A549 treated with GW870086 at 1 μM for 4 hours (cell line): ENCODE data around the gene MEPCE. TPM values are rescaled to one million over a fixed set of nuclear protein-coding genes. Genes with fewer than 3 reads are reported as not detected.

Experiments
- total RNA-seq: library from RNA; stranded (reverse); fragments of 200-300 nt; extraction: Qiagen RNA extraction; gene quantifications from 5 replicates; pipeline ENCODE4 v1.2.3, GENCODE V29; 2022; ENCODE audit warnings: low read depth

Gene MEPCE, protein sequence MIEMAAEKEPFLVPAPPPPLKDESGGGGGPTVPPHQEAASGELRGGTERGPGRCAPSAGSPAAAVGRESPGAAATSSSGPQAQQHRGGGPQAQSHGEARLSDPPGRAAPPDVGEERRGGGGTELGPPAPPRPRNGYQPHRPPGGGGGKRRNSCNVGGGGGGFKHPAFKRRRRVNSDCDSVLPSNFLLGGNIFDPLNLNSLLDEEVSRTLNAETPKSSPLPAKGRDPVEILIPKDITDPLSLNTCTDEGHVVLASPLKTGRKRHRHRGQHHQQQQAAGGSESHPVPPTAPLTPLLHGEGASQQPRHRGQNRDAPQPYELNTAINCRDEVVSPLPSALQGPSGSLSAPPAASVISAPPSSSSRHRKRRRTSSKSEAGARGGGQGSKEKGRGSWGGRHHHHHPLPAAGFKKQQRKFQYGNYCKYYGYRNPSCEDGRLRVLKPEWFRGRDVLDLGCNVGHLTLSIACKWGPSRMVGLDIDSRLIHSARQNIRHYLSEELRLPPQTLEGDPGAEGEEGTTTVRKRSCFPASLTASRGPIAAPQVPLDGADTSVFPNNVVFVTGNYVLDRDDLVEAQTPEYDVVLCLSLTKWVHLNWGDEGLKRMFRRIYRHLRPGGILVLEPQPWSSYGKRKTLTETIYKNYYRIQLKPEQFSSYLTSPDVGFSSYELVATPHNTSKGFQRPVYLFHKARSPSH
- total RNA-seq: 32.4 to 45.9 TPM (median 39.6 TPM) in 5 replicates

DNA sequence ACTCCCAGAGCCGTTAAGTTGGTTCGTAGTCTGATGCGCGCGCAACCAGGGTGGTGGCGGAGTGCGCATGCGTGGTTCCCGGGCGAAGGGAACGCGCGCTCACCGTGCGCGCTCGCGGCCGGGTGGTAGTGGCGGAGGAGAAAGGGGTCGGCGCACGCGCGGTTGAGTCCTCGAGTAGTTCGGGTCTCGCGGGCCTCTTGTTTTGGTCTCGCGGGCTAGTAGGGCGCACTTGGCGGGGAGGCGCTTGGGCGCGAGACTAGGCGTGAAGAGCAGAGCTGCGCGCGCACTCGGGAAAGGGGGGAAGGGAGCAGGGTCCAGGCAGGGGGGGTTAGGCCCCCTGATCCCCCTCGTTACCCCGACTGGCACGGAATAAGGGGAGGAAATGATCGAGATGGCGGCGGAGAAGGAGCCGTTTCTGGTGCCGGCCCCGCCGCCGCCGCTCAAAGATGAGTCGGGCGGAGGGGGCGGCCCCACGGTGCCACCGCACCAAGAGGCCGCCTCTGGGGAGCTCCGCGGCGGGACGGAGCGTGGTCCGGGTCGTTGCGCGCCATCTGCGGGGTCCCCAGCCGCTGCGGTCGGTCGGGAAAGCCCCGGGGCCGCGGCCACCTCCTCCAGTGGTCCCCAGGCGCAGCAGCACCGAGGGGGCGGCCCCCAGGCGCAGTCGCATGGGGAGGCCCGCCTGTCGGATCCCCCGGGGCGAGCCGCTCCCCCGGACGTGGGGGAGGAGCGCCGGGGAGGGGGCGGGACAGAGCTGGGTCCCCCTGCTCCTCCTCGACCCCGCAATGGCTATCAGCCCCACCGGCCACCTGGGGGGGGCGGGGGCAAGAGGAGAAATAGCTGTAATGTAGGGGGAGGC, at the start of gene MEPCE:
Gene MEPCE (plus strand): TSS at position 195 of the 856 bp plus-strand sequence. CDS start 188 bp downstream, at position 383.

DNA sequence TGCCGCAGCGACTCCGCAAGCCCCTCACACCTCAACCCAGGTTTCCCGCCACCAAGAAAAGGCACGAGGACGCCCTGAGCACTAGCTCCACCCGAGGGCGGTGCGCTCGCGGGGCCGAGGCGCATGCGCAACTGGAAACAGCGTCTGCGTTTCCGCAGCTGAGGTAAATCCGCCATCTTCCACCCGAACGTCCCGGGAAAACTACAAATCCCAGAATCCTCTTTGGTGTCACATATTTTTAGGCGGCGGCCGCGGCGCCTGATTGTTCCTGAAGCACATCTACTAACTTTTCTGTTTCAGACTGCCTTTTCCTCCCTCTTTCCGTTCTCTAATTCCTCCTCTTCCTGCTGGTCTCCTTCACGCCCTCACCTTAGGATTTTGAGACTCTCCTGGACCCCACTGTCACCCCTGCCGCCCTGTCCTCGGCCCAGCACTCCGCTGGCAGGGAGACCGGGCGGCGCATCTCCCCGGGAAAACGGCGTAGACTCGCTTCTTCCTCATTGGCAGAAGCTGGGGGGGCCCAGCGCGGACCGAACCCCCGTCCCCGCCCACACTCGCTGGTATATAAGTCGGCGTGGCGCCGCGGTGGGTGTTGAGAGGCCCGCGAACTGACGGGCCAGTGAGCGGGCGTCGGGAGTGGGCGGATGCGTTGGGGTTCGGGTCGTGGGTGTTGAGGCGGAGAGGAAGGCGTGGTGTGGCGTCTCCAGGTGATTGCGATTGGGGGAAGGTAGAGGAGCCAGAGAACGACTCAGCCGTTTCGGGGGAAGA, 1.2 kb upstream of the MEPCE start, which contains the start of gene ZCWPW1:
Gene ZCWPW1 (minus strand): TSS at position 505 of the 768 bp plus-strand sequence. CDS start 8,054 bp downstream, outside the sequence.

DNA sequence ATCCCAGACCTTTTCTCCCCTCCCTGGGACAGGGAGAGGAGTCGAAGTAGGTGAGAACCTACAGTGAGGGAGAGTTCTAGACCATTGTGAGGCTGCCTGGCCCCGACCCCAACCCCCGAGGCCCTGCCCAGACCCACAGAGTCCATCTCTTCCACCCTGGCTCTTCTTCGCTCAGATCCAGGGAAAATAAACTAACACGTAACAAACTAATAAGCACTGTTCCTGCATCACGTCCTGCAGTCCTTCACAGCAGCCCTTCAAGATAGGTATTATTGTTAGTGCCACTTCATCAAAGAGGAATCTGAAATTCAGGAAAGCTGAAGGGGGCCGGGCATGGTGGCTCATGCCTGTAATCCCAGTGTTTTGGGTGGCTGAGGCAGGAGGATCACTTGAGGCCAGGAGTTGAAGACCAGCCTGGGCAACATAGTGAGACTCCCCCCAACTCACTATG, 34.6 kb downstream of the MEPCE start, which contains the start of gene SPACDR:
Gene SPACDR (minus strand): TSS at position 51 of the 451 bp plus-strand sequence. CDS start 235 bp downstream, outside the sequence.

DNA sequence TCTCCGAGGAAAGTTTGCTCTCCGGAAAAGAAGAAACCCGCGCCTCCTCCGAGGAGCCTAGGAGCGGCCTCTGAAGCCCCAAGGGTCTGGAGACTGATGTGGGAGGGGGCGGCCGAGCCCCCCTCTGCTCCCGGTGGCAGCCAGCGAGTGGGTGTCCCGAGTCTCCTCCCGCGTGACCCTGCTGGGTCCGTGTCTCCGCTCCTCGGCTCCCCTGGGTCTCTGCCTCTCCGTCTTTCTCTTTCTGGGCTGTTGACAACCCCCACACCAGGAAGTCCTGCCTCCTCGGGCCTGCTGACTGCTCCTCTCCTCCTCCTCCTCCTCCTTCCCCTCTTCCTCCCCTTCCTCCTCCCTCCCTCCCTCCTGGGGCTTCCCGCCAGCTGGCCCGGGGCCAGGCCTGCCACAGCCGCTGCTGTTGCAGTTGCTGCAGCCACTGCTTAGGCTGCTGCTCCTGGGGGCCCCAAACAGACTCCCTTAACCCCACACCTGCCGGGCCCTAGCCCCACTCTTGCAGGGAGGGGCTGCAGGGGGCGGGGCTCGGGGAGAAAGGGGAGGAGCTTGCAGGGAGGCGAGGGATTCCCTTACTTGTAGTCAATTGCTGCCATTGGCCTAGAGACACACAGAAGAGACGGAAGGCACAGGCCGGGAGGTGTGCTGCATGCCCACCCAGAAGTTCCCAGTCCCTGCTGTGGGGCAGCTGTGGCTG, 49.5 kb downstream of the MEPCE start, which contains the start of gene TSC22D4:
Gene TSC22D4 (minus strand): TSS at position 257 of the 703 bp plus-strand sequence. CDS start 1,176 bp downstream, outside the sequence.

Other genes with a start within 250 kb of the MEPCE start
- gene PVRIG, start 209.9 kb upstream of the MEPCE start, total RNA-seq: 0.08 TPM in 1 of 5 replicates, not detected in the others
- not detected in 5 replicates for gene SPDYE3, start 122.1 kb upstream of the MEPCE start, total RNA-seq
- gene PILRB, start 71.7 kb upstream of the MEPCE start, total RNA-seq: 24.0 to 30.9 TPM (median 29.5 TPM) in 5 replicates
- 3.5 to 6.3 TPM (median 5.6 TPM) in 5 replicates for gene PILRA, start 56.3 kb upstream of the MEPCE start, total RNA-seq
- 1.1 to 1.6 TPM (median 1.2 TPM) in 5 replicates for gene ZCWPW1, start 1.1 kb upstream of the MEPCE start, total RNA-seq
- gene PPP1R35, start 6.7 kb downstream of the MEPCE start, total RNA-seq: 38.1 to 56.4 TPM (median 50.9 TPM) in 5 replicates
- gene SPACDR, start 34.4 kb downstream of the MEPCE start, total RNA-seq: 0.65 to 1.3 TPM (median 0.70 TPM) in 5 replicates
- gene TSC22D4, start 49.4 kb downstream of the MEPCE start, total RNA-seq: 37.3 to 47.4 TPM (median 46.6 TPM) in 5 replicates
- gene NYAP1, start 54.1 kb downstream of the MEPCE start, total RNA-seq: 2.8 to 3.5 TPM (median 3.3 TPM) in 5 replicates
- gene AGFG2, start 109.4 kb downstream of the MEPCE start, total RNA-seq: 16.6 to 27.4 TPM (median 25.2 TPM) in 5 replicates
- 0.24 to 0.64 TPM (median 0.50 TPM) in 5 replicates for gene SAP25, start 144.1 kb downstream of the MEPCE start, total RNA-seq
- gene LRCH4, start 156.3 kb downstream of the MEPCE start, total RNA-seq: 12.2 to 17.6 TPM (median 15.0 TPM) in 5 replicates
- gene FBXO24, start 156.5 kb downstream of the MEPCE start, total RNA-seq: 0.15 to 0.51 TPM (median 0.34 TPM) in 5 replicates
- 8.2 to 11.8 TPM (median 9.0 TPM) in 5 replicates for gene PCOLCE, start 172.5 kb downstream of the MEPCE start, total RNA-seq
- 18.2 to 22.7 TPM (median 20.0 TPM) in 5 replicates for gene MOSPD3, start 182.7 kb downstream of the MEPCE start, total RNA-seq
- 1.9 to 3.3 TPM (median 2.7 TPM) in 5 replicates for gene TFR2, start 211.7 kb downstream of the MEPCE start, total RNA-seq
- not detected in 5 replicates for gene ACTL6B, start 226.6 kb downstream of the MEPCE start, total RNA-seq
- 178 to 259 TPM (median 248 TPM) in 5 replicates for gene GNB2, start 243.9 kb downstream of the MEPCE start, total RNA-seq